Liver (tissue), 3 donors: ENCODE data around the gene MAP3K13.

Experiments used
- ATF3 ChIP-seq: IDR thresholded peaks from 2 replicates; pipeline ENCODE4 v1.6.1; 2016; ENCODE audit warnings: antibody characterized with exemption
- GABPA ChIP-seq, 2 donors: IDR thresholded peaks in 1 of 2; conservative IDR thresholded peaks in 1 of 2; 2 replicates each; pipeline ENCODE4 v1.6.1; 2016; ENCODE audit warnings: antibody characterized with exemption in 2 of 2, mild to moderate bottlenecking in 1 of 2, moderate library complexity in 1 of 2
- JUND ChIP-seq, 2 donors: IDR thresholded peaks; 2 replicates each; pipeline ENCODE4 v1.6.1; 2016; ENCODE audit warnings: antibody characterized with exemption in 2 of 2
- RAD21 ChIP-seq, 2 donors: IDR thresholded peaks; 2 replicates each; pipeline ENCODE4 v1.6.1; 2016; ENCODE audit warnings: antibody characterized with exemption in 2 of 2, mild to moderate bottlenecking in 2 of 2
- SP1 ChIP-seq: IDR thresholded peaks from 2 replicates; pipeline ENCODE4 v1.6.1; 2018; ENCODE audit warnings: antibody characterized with exemption, mild to moderate bottlenecking
- TAF1 ChIP-seq: conservative IDR thresholded peaks from 2 replicates; pipeline ENCODE4 v1.6.1; 2016; ENCODE audit warnings: antibody characterized with exemption, mild to moderate bottlenecking
- TF ChIP-seq, protein P1 (sequence below): fragments of 150-350 bp; IDR thresholded peaks from 2 replicates; pipeline ENCODE4 v1.5.1; 2017; ENCODE audit warnings: improper control_type of control experiment, low read depth, low read length; ENCODE audit not compliant: missing input control
- TF ChIP-seq, protein P2 (sequence below): IDR thresholded peaks from 2 replicates; pipeline ENCODE4 v1.6.1; 2016; ENCODE audit warnings: antibody characterized with exemption
- donor health status: healthy.
- donor health status: healthy.

- TF ChIP-seq ATF3 (no peak), RAD21 (IDR thresholded peaks at IDR 0.05) (no peak), GABPA (IDR thresholded peaks at IDR 0.05 in 1 of 2, conservative IDR thresholded peaks at IDR 0.05 in 1 of 2) (no peak), SP1 (no peak), JUND (IDR thresholded peaks at IDR 0.05) (no peak), TAF1 (no peak)
- TF ChIP-seq, protein P1, sequence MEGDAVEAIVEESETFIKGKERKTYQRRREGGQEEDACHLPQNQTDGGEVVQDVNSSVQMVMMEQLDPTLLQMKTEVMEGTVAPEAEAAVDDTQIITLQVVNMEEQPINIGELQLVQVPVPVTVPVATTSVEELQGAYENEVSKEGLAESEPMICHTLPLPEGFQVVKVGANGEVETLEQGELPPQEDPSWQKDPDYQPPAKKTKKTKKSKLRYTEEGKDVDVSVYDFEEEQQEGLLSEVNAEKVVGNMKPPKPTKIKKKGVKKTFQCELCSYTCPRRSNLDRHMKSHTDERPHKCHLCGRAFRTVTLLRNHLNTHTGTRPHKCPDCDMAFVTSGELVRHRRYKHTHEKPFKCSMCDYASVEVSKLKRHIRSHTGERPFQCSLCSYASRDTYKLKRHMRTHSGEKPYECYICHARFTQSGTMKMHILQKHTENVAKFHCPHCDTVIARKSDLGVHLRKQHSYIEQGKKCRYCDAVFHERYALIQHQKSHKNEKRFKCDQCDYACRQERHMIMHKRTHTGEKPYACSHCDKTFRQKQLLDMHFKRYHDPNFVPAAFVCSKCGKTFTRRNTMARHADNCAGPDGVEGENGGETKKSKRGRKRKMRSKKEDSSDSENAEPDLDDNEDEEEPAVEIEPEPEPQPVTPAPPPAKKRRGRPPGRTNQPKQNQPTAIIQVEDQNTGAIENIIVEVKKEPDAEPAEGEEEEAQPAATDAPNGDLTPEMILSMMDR = no peak
- TF ChIP-seq, protein P2, sequence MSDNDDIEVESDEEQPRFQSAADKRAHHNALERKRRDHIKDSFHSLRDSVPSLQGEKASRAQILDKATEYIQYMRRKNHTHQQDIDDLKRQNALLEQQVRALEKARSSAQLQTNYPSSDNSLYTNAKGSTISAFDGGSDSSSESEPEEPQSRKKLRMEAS = no peak
These were observed 141.7 kb downstream of the MAP3K13 start for GRCh38 chr3:185504636-185505035.
